Measurements from ENCODE around the gene EXOC6B.

DNA sequence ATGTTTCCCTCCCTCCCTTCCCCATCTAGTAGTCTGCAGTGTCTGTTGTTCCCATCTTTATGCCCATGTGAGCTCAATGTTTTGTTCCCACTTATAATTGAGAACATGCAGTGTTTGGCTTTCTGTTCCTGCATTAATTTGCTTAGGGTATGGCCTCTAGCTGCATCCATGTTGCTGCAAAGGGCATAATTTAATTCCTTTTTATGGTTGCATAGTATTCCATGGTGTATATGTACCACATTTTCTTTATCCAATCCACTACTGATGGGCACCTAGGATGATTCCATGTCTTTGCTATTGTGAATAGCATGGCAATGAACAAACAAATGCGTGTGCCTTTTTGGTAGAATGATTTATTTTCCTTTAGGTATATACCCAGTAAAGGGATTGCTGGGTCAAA is 617.6 kb downstream of the EXOC6B start:
- no peak for TF ChIP-seq EP300 (IDR thresholded peaks at IDR 0.05; ENCODE audit: low read depth)
- TF ChIP-seq, protein P1, sequence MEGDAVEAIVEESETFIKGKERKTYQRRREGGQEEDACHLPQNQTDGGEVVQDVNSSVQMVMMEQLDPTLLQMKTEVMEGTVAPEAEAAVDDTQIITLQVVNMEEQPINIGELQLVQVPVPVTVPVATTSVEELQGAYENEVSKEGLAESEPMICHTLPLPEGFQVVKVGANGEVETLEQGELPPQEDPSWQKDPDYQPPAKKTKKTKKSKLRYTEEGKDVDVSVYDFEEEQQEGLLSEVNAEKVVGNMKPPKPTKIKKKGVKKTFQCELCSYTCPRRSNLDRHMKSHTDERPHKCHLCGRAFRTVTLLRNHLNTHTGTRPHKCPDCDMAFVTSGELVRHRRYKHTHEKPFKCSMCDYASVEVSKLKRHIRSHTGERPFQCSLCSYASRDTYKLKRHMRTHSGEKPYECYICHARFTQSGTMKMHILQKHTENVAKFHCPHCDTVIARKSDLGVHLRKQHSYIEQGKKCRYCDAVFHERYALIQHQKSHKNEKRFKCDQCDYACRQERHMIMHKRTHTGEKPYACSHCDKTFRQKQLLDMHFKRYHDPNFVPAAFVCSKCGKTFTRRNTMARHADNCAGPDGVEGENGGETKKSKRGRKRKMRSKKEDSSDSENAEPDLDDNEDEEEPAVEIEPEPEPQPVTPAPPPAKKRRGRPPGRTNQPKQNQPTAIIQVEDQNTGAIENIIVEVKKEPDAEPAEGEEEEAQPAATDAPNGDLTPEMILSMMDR (IDR thresholded peaks at IDR 0.05), result no peak
- no peak for TF ChIP-seq POLR2AphosphoS5 (IDR thresholded peaks at IDR 0.05)
